Inflammatory macrophage (primary cell): Measurements from ENCODE around the gene MED9.

ENCODE experiments used
- DNase-seq, 2 donors: peaks; one replicate each; pipeline ENCODE4 v3.0.0-alpha.2; 2020 to 2022

MED9 gene

DNA sequence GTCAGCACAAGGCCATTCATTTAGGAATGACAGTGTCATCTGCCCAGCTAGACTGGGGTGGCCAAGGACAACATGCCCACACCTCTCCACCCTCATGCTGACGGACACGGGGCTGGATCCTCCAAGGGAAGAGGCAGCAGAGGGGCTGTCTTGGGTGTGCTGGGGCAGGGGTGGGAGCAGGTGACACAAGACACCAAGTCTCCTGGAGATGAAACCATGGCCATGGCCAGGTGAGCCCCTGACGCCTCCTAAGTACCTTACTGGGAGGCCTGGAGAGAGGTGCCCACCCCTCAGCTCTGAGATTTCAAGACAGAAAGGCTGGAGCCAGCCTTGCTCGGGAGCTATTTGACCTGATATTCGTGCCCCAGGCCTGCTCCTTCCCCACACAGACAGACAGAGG is 28.4 kb downstream of the MED9 start:
- DNase-seq, result no peak

DNA sequence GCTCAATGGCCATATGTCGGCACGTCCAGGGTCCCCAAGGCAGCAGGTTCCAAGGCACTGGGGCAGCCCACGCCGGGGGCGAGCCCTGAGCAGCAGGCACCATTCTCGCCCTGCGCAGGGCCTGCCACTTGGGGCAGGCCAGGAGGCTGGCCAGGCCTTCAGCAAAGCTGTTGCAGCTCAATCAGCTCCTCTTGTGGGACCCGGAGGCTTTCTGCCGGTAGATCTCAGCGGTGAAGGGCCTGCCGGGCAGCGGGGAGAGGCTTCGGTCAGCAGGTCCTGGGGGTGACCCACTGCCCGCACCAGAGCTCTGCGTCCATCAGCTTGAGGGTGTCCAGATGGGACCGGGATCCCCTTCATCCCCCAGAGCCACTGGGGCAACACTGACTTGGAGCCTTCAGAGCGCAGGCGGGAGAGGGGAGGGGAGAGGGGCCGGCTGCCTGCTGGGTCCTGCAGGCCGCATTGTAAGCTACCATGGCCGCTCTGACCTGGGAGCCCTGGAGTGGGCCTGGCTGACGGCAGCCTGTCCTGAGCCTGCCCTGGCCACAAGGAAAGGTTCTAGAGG is 28.9 kb downstream of the MED9 start:
- DNase-seq, result no peak

DNA sequence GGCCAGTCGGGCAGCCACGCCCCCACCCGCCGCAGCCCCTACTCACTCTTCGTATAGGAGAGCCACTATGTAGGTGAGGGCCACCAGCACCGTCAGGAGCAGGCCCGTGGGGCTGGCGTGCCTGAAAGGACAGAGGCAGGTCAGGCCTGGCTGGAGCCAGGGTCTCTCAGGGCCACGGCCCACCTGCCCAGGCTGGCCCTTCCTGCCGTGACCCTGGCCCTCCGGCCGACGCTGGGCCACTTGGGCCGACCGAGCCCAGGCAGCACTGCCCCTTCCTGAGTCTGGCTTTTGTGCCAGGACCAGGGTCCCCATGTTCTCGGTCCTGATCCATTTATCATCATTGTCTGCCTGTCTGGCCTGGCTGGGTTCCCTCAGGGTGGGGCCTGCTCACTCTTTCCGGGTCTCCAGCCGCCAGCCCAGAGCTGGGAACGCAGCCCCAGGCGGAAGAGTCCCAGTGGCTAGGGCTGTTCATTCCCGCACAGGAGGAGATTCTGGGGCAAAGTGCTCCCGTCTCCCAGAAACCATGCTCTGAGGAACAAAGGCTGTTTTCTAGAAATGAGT is 29.5 kb downstream of the MED9 start:
- DNase-seq, result no peak

GRCh38 chr17:17506893-17507464 is 30.2 kb downstream of the MED9 start:
- no peak for DNase-seq

DNA sequence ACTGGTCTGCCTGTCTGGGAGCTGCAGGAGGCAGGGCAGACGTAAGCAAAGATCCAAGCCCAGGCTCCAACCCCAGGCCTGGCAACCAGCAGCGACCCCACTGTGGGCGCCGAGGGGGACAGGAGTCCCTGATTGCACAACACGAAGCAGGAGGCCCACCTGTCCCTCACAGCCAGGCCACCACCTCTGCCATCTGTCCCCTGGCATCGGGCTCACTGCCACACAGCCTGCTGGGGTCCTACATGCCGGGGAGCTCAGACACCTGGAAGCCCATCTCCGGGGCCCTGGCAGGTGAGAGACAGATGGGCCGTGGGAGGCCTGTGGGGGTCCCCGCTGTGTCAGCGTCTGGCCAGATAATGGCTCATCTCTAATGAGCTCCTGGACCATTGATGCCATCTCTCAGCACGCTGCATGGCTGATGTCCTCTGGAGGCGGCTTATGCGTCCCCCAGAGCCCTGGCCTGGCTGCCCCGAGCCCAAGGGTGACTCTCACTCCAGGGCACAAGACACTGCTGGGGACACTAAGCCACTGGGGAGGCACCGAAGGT is 30.7 kb downstream of the MED9 start:
- DNase-seq, result no peak

GRCh38 chr17:17508019-17508535 is 31.3 kb downstream of the MED9 start:
- no peak for DNase-seq

- DNase-seq, result no peak
Measured at GRCh38 chr17:17508646-17509591, 32.1 kb downstream of the MED9 start.

GRCh38 chr17:17509601-17510425 is 33.0 kb downstream of the MED9 start:
- DNase-seq, result no peak

- no peak for DNase-seq
Measured at GRCh38 chr17:17510456-17511292, 33.9 kb downstream of the MED9 start.

DNA sequence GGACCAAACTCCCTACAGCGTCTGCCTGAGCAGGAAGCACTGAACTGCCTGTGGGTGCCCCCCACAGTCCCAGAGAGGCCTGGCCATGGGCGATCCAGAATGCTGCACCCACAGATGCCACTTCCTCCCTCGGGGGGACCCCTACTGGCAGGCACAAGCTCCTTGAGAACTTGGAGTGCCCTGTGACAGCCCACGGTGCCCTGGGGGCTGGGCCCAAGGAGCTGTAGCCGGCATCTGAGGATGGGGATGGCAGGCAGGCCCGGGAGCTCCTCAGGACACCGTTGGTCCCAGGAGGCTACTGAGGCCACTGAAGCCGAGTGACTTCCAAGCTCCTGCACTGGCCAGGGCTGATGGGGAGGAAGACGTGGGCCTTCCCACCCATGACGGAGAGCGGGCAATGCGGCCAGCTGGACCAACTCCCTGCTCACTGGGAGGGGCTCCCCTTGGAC is 34.5 kb downstream of the MED9 start:
- DNase-seq, result no peak

DNA sequence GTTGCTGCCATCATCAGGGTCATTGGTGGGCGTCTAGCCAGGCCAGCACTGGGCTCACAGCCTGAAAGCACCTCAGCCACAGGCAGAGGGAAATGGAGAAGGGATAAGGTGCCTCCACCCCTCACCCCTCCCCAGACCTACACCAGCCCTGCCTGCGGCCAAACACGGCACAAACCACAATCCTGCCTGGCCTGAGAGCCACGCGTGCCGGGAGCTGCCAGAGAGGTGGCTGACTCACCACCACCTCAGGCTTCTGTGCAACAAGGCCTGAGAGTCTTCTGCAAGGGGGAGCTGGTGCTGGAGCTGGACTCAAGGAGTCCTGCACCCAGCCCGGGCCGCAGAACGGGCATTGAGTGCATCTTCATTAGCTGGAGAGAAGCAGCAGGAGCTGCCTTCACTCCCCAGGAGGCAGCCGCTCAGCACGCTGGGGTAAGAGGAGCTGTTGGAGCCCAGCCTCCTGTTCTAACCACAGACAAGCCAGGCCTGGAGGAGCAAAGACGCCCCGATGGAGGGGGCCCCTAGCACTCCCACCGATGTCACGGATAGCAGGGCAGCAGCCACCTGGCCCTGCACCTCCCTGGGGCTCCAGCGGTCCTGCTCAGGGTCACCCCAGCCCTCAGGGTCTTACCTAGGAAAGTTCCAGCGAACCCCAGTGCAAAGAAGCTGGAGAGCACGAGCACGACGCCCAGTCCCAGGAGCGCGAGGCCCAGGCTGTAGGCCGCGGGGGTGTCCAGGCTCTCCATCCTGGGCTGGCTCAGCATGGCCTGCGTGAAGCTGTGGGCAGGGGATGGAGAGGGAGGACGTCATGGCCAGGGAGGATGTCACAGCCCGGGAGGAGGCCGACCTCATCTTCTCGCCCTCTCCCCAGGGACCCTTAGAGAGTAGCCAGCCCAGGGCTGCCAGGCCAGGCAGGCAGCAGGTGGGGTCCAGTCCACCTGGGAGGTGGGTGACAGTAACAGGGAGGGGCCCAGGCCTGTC is 35.4 kb downstream of the MED9 start:
- DNase-seq, result no peak

- DNase-seq, result no peak
Measured at GRCh38 chr17:17512866-17513265, 36.1 kb downstream of the MED9 start.

DNA sequence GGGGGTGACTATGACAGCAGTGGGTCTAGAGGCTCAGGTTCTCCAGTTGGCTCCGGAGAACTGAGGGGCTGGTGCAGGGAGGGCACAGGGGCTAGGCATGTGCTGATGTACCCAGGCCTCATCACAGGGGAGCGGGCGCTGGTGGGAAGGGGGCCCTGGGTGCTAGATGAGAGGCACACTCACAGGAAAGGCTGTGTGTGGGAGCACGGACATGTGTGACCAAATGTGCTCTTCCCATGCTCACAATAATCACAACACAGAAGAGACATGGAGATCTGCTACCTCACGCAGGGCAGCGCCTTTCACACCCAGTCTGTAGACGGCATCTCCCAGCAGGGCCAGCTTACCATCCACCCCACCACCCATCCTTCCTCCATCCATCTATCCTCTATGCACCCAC is 36.8 kb downstream of the MED9 start:
- DNase-seq, result no peak

GRCh38 chr17:17514361-17514992 is 37.7 kb downstream of the MED9 start:
- no peak for DNase-seq

DNA sequence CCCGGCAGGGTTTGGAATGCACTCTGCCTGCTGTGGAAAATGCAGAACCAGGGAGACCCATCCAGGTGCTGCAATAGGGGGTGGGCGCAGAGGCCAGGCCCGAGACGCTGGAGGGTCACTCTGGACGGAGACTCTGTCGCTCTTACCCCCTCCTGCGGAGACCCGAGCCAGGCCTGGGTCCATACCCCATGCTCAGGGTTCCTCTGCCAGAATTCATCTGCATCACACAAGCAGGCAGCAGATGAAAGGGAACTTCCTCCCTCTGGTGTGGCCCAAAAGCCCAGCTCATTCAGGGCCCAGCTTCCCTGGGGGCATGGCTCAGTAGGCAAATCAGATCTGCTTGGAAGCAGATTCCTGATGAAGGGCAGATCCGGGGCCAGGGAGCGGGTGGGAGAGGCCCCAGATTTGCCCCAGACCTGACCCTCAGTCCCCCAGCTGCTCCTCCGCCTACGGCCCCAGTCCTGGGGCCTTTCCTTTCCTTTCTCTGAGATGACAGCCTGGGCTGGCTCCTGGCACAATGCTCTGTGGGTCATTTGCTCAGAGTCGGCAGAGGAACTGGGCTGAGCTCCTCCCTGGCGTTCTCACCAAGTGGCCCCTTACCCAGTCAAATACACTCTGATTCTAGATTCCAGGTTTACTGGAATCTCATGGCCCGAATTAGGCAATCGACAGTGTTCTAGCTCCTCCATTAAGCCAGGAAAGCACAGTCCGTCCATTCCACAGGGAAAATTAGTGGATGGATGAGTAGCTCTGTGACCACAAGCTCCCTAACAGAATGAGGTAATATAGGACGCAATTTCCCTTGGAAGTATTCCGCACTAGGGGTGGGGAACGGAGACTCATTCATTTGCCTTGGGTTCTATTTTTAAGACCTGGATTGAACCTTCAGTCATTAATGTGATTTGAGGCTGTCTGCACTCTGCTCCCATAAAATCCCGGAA is 38.5 kb downstream of the MED9 start:
- no peak for DNase-seq

DNA sequence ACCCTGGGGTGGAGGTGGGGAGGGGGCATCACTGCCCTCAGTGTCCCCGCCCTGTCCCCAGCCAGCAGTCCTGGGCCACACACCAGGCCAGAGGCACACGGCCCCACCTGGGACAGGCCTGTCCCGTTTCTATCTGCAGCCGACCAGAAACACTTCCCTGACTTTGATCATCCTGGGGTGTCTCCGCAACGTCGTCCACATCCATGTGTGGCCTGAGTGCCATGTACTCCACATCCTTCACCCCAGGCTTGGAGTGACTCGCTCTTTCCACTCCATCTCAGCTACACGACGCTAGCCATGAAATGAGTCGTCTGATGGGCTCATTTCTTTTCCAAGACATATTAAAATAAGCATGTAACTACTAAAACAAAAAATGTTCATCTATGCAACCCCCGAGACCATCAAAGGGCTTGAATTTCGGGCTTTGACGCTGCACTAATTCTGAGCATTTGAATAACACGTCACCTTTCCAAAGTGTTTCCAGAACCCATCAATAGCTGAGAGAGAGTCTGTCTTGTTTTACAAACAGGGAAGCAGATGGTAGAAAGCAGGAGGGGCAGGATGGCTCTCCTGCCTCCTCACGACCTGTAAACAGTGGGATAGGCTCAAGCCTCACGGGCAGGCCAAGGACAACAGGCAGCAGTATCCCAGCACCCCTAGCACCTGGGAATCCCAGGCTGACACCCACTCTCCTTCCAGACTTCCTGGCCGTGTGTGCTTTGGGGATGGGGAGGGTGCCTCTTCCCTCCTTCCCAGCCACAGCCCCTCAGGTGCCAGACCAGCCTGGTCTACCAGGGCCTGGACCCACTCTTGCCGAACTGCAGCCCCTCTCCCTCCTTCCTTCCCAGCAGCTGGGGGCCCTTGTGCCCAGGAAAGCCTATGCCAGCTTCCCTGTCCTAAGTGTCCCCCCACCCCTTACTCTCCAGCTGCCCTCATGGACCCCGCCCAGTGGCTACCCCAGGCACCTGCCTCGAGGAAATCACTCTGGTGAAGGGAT is 39.4 kb downstream of the MED9 start:
- DNase-seq, result no peak
